Measurements from ENCODE around the gene SH3YL1.
"Not testable (repeated sequence)": the region's sequence is repeated elsewhere in the genome, so short reads cannot be mapped to it uniquely, and the experiment has no call there.

Gene SH3YL1

GRCh38 chr2:177733-178132 is 86.1 kb downstream of the SH3YL1 start:
- no peak for DNase-seq (ENCODE audit: low spot score)

GRCh38 chr2:176917-177316 is 86.9 kb downstream of the SH3YL1 start:
- no peak for DNase-seq (ENCODE audit: low spot score)

GRCh38 chr2:175880-176820 is 87.7 kb downstream of the SH3YL1 start:
- peak; percentile 85 for DNase-seq (ENCODE audit: low spot score)

- DNase-seq (ENCODE audit: low spot score): peak; percentile 66
Measured at GRCh38 chr2:175161-175786, 88.6 kb downstream of the SH3YL1 start.

- DNase-seq (ENCODE audit: low spot score): not testable (repeated sequence)
Measured at GRCh38 chr2:172120-172519, 91.7 kb downstream of the SH3YL1 start.

- no peak for DNase-seq (ENCODE audit: low spot score)
Measured at GRCh38 chr2:169741-170140, 94.1 kb downstream of the SH3YL1 start.

Measured in SW480 (cell line).